ENCODE results near the gene PPM1B. TPM values are rescaled to one million over a fixed set of nuclear protein-coding genes. Genes with fewer than 3 reads are reported as not detected.
A peak's percentile ranks its signal among the peaks of the same experiment; 100 is the strongest.

Gene PPM1B
- total and polyA plus RNA-seq, 2 donors (not counting 1 experiment from before 2014, with no cell fraction given): 25.8 to 34.5 TPM

DNA sequence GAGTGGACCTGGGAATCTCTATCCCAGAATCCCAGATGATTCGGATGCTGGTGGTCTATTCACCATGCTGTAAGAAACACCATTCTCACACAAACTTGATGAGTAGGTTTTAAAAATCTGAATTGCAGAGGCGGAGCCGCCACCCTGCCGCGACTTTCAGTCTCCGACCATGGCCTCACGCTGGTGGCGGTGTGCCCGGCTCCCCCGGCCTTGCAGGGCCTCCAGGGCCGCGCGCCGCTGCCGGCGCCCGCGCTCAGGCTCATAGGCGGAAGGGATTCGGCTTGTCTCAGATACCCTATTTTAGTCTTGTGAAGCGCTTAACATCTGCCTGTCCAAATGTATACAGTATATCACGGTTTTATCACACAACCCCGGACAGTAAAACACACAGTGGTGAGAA lies 2.6 kb upstream of the PPM1B start:
- H3K4me2 ChIP-seq (ENCODE audit: extremely low read depth, insufficient read depth, low read length): no peak overlapping the region

DNA sequence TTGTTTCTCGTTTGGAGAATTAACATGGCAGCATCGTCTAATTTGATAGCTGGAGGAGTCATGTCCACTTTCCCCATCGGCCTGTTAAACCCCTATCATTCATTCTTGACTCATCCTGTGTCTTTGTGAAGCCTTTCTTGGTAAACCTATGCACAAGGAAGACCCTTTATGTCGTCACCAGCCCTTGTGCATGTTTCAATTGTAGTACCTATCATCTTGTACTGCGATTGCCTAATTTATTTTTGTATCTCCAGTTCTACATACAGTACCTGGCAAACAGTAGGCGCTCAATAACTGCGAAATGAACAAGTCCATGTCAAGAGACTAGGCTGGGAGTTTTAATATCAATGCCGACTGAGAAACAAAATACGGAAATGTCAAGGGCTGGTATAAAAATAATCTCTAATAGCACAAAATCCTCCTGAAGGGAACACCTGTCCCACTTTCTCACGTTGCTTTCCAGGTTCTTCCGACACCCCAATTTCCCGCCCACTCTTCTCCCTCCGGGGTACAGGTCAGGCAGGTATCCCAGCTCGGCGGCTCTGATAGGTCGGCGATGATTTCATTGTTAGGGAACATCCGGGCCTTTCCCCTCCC lies 1.3 kb upstream of the PPM1B start:
- no peak for DNase-seq (ENCODE audit: low read depth in 2 of 2)
- Histone ChIP-seq H3K79me2 (ENCODE audit: control insufficient read depth, insufficient read depth, low read length) (peaks cover 35% of the 10 kb centered on the region), H3K4me3 (replicated peaks in 1 of 4; ENCODE audit: control extremely low read depth in 1 of 4, insufficient read depth in 1 of 4, low read depth in 3 of 4, low read length in 4 of 4) (peak overlapping the region; percentile 53 to 84 (median 74)), H3K4me2 (ENCODE audit: extremely low read depth, insufficient read depth, low read length) (peak overlapping the region; percentile 81), H3K27ac (ENCODE audit: insufficient read depth, low read length) (peak overlapping the region; percentile 98), H3K4me1 (ENCODE audit: control insufficient read depth, extremely low read depth, insufficient read depth, low read length) (peaks cover 5% of the 10 kb centered on the region), H3K9me3 (ENCODE audit: control insufficient read depth, insufficient read depth, low read depth, low read length) (no peaks in the 10 kb centered on the region), H2AFZ (ENCODE audit: low read length) (peak overlapping the region; percentile 92), H3K27me3 (ENCODE audit: control insufficient read depth, insufficient read depth, low read length) (no peaks in the 10 kb centered on the region), H4K20me1 (ENCODE audit: control insufficient read depth, extremely low read depth, insufficient read depth, low read length) (no peaks in the 10 kb centered on the region), H3K36me3 (ENCODE audit: control insufficient read depth, insufficient read depth, low read length) (no peaks in the 10 kb centered on the region), H3K9ac (ENCODE audit: insufficient read depth, low read length) (peak overlapping the region; percentile 84)
- TF ChIP-seq, protein P1, sequence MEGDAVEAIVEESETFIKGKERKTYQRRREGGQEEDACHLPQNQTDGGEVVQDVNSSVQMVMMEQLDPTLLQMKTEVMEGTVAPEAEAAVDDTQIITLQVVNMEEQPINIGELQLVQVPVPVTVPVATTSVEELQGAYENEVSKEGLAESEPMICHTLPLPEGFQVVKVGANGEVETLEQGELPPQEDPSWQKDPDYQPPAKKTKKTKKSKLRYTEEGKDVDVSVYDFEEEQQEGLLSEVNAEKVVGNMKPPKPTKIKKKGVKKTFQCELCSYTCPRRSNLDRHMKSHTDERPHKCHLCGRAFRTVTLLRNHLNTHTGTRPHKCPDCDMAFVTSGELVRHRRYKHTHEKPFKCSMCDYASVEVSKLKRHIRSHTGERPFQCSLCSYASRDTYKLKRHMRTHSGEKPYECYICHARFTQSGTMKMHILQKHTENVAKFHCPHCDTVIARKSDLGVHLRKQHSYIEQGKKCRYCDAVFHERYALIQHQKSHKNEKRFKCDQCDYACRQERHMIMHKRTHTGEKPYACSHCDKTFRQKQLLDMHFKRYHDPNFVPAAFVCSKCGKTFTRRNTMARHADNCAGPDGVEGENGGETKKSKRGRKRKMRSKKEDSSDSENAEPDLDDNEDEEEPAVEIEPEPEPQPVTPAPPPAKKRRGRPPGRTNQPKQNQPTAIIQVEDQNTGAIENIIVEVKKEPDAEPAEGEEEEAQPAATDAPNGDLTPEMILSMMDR (conservative IDR thresholded peaks at IDR 0.05 in 1 of 2, IDR thresholded peaks at IDR 0.05 in 1 of 2; ENCODE audit: low read depth in 1 of 2, low read length in 2 of 2): no peak
- no peak for TF ChIP-seq EZH2 (IDR thresholded peaks at IDR 0.05; ENCODE audit: low read length, missing control alignments)

More for the DNA sequence above, 2.6 kb upstream of the PPM1B start:
- Histone ChIP-seq H3K27ac (ENCODE audit: insufficient read depth, low read length) (no peak overlapping the region), H3K9me3 (ENCODE audit: control insufficient read depth, insufficient read depth, low read depth, low read length) (no peaks in the 10 kb centered on the region), H3K27me3 (ENCODE audit: control insufficient read depth, insufficient read depth, low read length) (no peaks in the 10 kb centered on the region), H3K4me3 (replicated peaks in 1 of 4; ENCODE audit: control extremely low read depth in 1 of 4, insufficient read depth in 1 of 4, low read depth in 3 of 4, low read length in 4 of 4) (no peak overlapping the region), H2AFZ (ENCODE audit: low read length) (no peak overlapping the region), H3K4me1 (ENCODE audit: control insufficient read depth, extremely low read depth, insufficient read depth, low read length) (peaks cover 3% of the 10 kb centered on the region), H3K79me2 (ENCODE audit: control insufficient read depth, insufficient read depth, low read length) (peaks cover 21% of the 10 kb centered on the region), H3K36me3 (ENCODE audit: control insufficient read depth, insufficient read depth, low read length) (no peaks in the 10 kb centered on the region), H3K9ac (ENCODE audit: insufficient read depth, low read length) (no peak overlapping the region), H4K20me1 (ENCODE audit: control insufficient read depth, extremely low read depth, insufficient read depth, low read length) (no peaks in the 10 kb centered on the region)
- DNase-seq (ENCODE audit: low read depth in 2 of 2): no peak
- TF ChIP-seq, protein P1 (conservative IDR thresholded peaks at IDR 0.05 in 1 of 2, IDR thresholded peaks at IDR 0.05 in 1 of 2; ENCODE audit: low read depth in 1 of 2, low read length in 2 of 2): no peak
- TF ChIP-seq EZH2 (IDR thresholded peaks at IDR 0.05; ENCODE audit: low read length, missing control alignments): no peak

DNA sequence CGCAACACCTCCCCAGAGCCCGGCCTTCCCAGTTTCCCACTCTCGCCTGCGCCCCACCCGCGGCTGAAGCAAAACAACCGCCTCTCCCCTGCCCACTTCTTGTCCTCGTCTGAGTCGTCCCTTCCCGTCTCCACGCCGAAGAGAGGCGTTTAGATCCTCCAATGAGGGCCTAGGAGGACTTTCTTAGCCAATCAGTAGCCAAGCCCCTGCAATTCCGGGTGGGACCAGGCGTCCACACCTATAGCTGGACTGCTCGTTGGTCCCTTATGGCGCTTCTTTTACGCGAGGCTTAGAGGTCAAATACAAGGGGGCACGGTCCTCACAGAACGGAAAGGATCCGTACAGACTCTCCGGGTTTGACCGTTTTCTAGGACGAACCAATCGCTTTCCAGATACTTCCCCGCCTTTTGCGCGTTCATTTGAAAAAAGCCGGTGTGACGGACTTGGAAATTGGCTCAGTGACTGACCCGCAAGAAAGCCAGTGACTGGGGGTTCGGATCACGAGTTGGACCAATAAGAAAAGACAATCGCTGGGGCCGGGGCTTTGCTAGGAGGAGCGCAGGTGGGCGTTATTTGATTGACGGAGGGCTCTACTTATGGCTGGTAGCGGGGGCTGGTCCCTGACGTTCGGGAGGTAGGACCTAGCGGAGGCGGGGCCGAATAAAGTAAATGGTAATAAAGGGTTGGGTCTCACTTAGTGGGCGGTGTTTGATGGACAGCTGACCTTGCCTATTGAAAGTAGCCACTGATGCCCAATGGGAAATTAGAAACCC lies 581 bp upstream of the PPM1B start:
- H3K4me3 ChIP-seq (replicated peaks in 1 of 4; ENCODE audit: control extremely low read depth in 1 of 4, insufficient read depth in 1 of 4, low read depth in 3 of 4, low read length in 4 of 4): peak overlapping the region; percentile 53 to 84 (median 74)
- DNase-seq (ENCODE audit: low read depth in 2 of 2): peak; percentile 100
- peak overlapping the region; percentile 81 for H3K4me2 ChIP-seq (ENCODE audit: extremely low read depth, insufficient read depth, low read length)
- no peak for TF ChIP-seq EZH2 (IDR thresholded peaks at IDR 0.05; ENCODE audit: low read length, missing control alignments)
- TF ChIP-seq, protein P1 (conservative IDR thresholded peaks at IDR 0.05 in 1 of 2, IDR thresholded peaks at IDR 0.05 in 1 of 2; ENCODE audit: low read depth in 1 of 2, low read length in 2 of 2): no peak
- H3K9me3 ChIP-seq (ENCODE audit: control insufficient read depth, insufficient read depth, low read depth, low read length): no peaks in the 10 kb centered on the region
- peaks cover 5% of the 10 kb centered on the region for H3K4me1 ChIP-seq (ENCODE audit: control insufficient read depth, extremely low read depth, insufficient read depth, low read length)
- no peaks in the 10 kb centered on the region for H3K36me3 ChIP-seq (ENCODE audit: control insufficient read depth, insufficient read depth, low read length)
- peaks cover 41% of the 10 kb centered on the region for H3K79me2 ChIP-seq (ENCODE audit: control insufficient read depth, insufficient read depth, low read length)
- H3K27ac ChIP-seq (ENCODE audit: insufficient read depth, low read length): peak overlapping the region; percentile 98
- peak overlapping the region; percentile 84 for H3K9ac ChIP-seq (ENCODE audit: insufficient read depth, low read length)
- H2AFZ ChIP-seq (ENCODE audit: low read length): peak overlapping the region; percentile 92
- H3K27me3 ChIP-seq (ENCODE audit: control insufficient read depth, insufficient read depth, low read length): no peaks in the 10 kb centered on the region
- no peaks in the 10 kb centered on the region for H4K20me1 ChIP-seq (ENCODE audit: control insufficient read depth, extremely low read depth, insufficient read depth, low read length)

All from fibroblast of lung (primary cell).